MM.1S (cell line): Measurements from ENCODE around the gene TNFRSF13B.

ENCODE experiments used
- CTCF ChIP-seq: fragments of 300-600 bp; sonication (generic); IDR thresholded peaks from 2 replicates; pipeline ENCODE4 v1.5.1; 2016; ENCODE audit warnings: antibody characterized with exemption, low read length, mixed read lengths
- EZH2phosphoT487 ChIP-seq: fragments of 300-600 bp; sonication (generic); IDR thresholded peaks from 2 replicates; pipeline ENCODE4 v1.6.1; 2018; ENCODE audit warnings: antibody characterized with exemption, low read length

- TF ChIP-seq CTCF (no peak), EZH2phosphoT487 (no peak)
Measured at GRCh38 chr17:16989953-16990860, 18.3 kb upstream of the TNFRSF13B start.
